K562 (cell line): ENCODE results near the gene INCA1. TPM values are rescaled to one million over a fixed set of nuclear protein-coding genes. Genes with fewer than 3 reads are reported as not detected.
A peak's percentile ranks its signal among the peaks of the same experiment; 100 is the strongest.

Experiments used
- BRD9 ChIP-seq: fragments of 450-650 bp; IDR thresholded peaks from 2 replicates; pipeline ENCODE4 v1.6.1; 2018; ENCODE audit warnings: low read depth; ENCODE audit not compliant: partially characterized antibody
- CAMTA2 ChIP-seq: fragments of 250-450 bp; sonication (Bioruptor Pico); conservative IDR thresholded peaks from 2 replicates; pipeline ENCODE4 v1.5.1; 2022
- HNRNPLL ChIP-seq: fragments of 200-400 bp; formaldehyde crosslinking; IDR thresholded peaks from 2 replicates; pipeline ENCODE4 v1.6.1; 2017; ENCODE audit warnings: low read length, low read depth, mild to moderate bottlenecking; ENCODE audit not compliant: poor library complexity, severe bottlenecking
- PCBP2 ChIP-seq: fragments of 200-400 bp; formaldehyde crosslinking; IDR thresholded peaks from 2 replicates; pipeline ENCODE4 v1.6.1; 2018; ENCODE audit warnings: low read length, low read depth, mild to moderate bottlenecking, moderate library complexity; ENCODE audit not compliant: poor library complexity, severe bottlenecking
- RBM22 ChIP-seq: fragments of 200-400 bp; formaldehyde crosslinking; IDR thresholded peaks from 2 replicates; pipeline ENCODE4 v1.6.1; 2018; ENCODE audit warnings: low read length, low read depth; ENCODE audit not compliant: poor library complexity, severe bottlenecking
- RFX5 ChIP-seq: IDR thresholded peaks from 2 replicates; pipeline ENCODE4 v1.6.1; 2011; ENCODE audit warnings: low read depth, mild to moderate bottlenecking, improper control_type of control experiment, low read length
- SP1 ChIP-seq: sonication (generic); formaldehyde crosslinking; IDR thresholded peaks from 2 replicates; pipeline ENCODE4 v1.8.1; 2022; ENCODE audit warnings: mild to moderate bottlenecking, missing genetic modification reagents
- TBL1XR1 ChIP-seq, 2 experiments: IDR thresholded peaks; 2 replicates each; pipeline ENCODE4 v1.6.1; 2012; ENCODE audit warnings: improper control_type of control experiment in 2 of 2, low read length in 2 of 2, mild to moderate bottlenecking in 1 of 2
- ZC3H11A ChIP-seq: IDR thresholded peaks from 2 replicates; pipeline ENCODE4 v1.6.1; 2012; ENCODE audit warnings: low read depth, low read length, improper control_type of control experiment
- ZFP30 ChIP-seq: fragments of 250-450 bp; sonication (Bioruptor Pico); IDR thresholded peaks from 2 replicates; pipeline ENCODE4 v1.8.0; 2022; ENCODE audit warnings: moderate library complexity, mild to moderate bottlenecking, inconsistent platforms, borderline replicate concordance
- ZNF146 ChIP-seq: IDR thresholded peaks from one replicate; pipeline ENCODE4 v1.6.1; 2018; ENCODE audit warnings: missing compliant biosample characterization; ENCODE audit not compliant: unreplicated experiment
- ZNF589 ChIP-seq: fragments of 200-800 bp; sonication (Bioruptor generic); IDR thresholded peaks from 2 replicates; pipeline ENCODE4 v1.6.1; 2016; ENCODE audit warnings: low read depth, missing genetic modification characterization, missing compliant biosample characterization
- ZNF696 ChIP-seq: fragments of 250-450 bp; sonication (Bioruptor Pico); conservative IDR thresholded peaks from 2 replicates; pipeline ENCODE4 v1.4.0; 2020; ENCODE audit warnings: mild to moderate bottlenecking, moderate library complexity
- polyA plus RNA-seq, 8 experiments: library from polyadenylated mRNA; depleted of rRNA in 4 of 8; stranded (reverse) in 5 of 8; unstranded in 3 of 8; fragments of >200 nt; fragmentation: Nextera tagmentation in 2 of 8; fragmentation: Illumina TruSeq in 1 of 8; extraction: Ambion mirVana in 2 of 8; extraction: Trizol in 1 of 8; gene quantifications; 2 replicates each; pipeline versions ENCODE4 v1.2.1 to v1.2.3, GENCODE V29; 2011 to 2014; ENCODE audit warnings: inconsistent platforms in 1 of 8, missing spikeins in 1 of 8
- total RNA-seq, 7 experiments: library from RNA; depleted of rRNA in 6 of 7; stranded (reverse); fragments of >200 nt in 6 of 7; fragmentation: Illumina TruSeq in 2 of 7; extraction: Trizol in 2 of 7; gene quantifications; 2 replicates each; pipeline versions ENCODE4 v1.2.1 to v1.2.3, GENCODE V29; 2011 to 2021; ENCODE audit warnings: low replicate concordance in 1 of 7
- TF ChIP-seq, protein P1 (sequence below), 2 experiments: fragments of 450-650 bp; formaldehyde crosslinking in 1 of 2; IDR thresholded peaks; 2 replicates each; pipeline versions ENCODE4 v1.4.0 to v1.6.1; 2014 to 2020; ENCODE audit warnings: mild to moderate bottlenecking in 2 of 2, borderline replicate concordance in 1 of 2, low read depth in 1 of 2
- TF ChIP-seq, protein P2 (sequence below): fragments of 450-650 bp; IDR thresholded peaks from 2 replicates; pipeline ENCODE4 v1.6.1; 2018; ENCODE audit not compliant: partially characterized antibody

Gene INCA1
- total and polyA plus RNA-seq, 9 of the 15 experiments (the other 6 are each of a cell fraction or from before 2014, with no cell fraction given): 0.08 to 0.50 (median 0.13) TPM; not detected in 4

DNA sequence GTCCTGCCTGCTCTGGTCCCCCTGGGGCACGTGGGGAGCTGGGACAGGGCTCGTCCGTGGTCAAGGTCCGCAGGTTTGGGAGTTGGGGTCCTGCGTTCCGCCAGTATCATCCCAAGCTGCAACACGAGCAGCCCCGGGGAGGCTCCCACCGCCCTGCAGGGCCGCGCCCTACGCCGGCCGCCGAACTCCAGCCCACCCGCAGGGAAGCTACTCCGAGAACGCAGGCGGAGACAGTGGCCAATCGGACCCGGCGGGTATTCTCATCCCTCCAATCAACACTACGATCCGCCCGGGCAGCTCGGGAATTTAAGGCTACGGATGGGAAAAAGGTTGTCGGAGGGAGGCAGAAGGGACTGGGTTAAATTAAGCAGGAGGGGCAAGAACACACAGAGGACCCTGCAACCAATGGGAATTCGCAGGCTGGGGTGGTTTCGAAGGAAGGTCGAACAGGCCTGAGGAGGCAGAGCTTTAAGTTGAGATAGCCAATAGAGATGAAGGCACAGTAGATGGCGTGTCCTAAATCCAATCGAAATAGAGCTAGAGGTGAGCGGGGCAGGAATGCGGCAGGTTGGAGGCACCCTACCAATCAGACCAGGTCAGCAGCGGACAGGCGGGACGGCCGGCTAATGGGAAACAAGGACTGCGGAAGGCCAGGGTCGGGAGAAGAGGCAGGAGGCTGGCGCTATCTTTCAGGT is 30.3 kb downstream of the INCA1 start (continued):
- TF ChIP-seq RBM22 (no peak), ZNF146 (no peak), ZFP30 (CRISPR knock-in tag) (no peak), ZNF696 (no peak), PCBP2 (no peak), ZC3H11A (no peak), CAMTA2 (no peak), TBL1XR1 (IDR thresholded peaks at IDR 0.05; ENCODE audit: low read length in 2 of 2) (no peak), RFX5 (no peak), BRD9 (no peak), ZNF589 (CRISPR knock-in tag) (0 out of 2 replicates have a peak, but pooled peaks have one; percentile 18), HNRNPLL (peak; percentile 93), SP1 (peak; percentile 69)
- TF ChIP-seq, protein P1, sequence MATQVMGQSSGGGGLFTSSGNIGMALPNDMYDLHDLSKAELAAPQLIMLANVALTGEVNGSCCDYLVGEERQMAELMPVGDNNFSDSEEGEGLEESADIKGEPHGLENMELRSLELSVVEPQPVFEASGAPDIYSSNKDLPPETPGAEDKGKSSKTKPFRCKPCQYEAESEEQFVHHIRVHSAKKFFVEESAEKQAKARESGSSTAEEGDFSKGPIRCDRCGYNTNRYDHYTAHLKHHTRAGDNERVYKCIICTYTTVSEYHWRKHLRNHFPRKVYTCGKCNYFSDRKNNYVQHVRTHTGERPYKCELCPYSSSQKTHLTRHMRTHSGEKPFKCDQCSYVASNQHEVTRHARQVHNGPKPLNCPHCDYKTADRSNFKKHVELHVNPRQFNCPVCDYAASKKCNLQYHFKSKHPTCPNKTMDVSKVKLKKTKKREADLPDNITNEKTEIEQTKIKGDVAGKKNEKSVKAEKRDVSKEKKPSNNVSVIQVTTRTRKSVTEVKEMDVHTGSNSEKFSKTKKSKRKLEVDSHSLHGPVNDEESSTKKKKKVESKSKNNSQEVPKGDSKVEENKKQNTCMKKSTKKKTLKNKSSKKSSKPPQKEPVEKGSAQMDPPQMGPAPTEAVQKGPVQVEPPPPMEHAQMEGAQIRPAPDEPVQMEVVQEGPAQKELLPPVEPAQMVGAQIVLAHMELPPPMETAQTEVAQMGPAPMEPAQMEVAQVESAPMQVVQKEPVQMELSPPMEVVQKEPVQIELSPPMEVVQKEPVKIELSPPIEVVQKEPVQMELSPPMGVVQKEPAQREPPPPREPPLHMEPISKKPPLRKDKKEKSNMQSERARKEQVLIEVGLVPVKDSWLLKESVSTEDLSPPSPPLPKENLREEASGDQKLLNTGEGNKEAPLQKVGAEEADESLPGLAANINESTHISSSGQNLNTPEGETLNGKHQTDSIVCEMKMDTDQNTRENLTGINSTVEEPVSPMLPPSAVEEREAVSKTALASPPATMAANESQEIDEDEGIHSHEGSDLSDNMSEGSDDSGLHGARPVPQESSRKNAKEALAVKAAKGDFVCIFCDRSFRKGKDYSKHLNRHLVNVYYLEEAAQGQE (IDR thresholded peaks at IDR 0.05; ENCODE audit: borderline replicate concordance): no peak
- TF ChIP-seq, protein P1 (CRISPR knock-in tag; IDR thresholded peaks at IDR 0.05; ENCODE audit: low read depth): peak; percentile 37; the same call in 1 of the 2 replicates
- TF ChIP-seq, protein P2, sequence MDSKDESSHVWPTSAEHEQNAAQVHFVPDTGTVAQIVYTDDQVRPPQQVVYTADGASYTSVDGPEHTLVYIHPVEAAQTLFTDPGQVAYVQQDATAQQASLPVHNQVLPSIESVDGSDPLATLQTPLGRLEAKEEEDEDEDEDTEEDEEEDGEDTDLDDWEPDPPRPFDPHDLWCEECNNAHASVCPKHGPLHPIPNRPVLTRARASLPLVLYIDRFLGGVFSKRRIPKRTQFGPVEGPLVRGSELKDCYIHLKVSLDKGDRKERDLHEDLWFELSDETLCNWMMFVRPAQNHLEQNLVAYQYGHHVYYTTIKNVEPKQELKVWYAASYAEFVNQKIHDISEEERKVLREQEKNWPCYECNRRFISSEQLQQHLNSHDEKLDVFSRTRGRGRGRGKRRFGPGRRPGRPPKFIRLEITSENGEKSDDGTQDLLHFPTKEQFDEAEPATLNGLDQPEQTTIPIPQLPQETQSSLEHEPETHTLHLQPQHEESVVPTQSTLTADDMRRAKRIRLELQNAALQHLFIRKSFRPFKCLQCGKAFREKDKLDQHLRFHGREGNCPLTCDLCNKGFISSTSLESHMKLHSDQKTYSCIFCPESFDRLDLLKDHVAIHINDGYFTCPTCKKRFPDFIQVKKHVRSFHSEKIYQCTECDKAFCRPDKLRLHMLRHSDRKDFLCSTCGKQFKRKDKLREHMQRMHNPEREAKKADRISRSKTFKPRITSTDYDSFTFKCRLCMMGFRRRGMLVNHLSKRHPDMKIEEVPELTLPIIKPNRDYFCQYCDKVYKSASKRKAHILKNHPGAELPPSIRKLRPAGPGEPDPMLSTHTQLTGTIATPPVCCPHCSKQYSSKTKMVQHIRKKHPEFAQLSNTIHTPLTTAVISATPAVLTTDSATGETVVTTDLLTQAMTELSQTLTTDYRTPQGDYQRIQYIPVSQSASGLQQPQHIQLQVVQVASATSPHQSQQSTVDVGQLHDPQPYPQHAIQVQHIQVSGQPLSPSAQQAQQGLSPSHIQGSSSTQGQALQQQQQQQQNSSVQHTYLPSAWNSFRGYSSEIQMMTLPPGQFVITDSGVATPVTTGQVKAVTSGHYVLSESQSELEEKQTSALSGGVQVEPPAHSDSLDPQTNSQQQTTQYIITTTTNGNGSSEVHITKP: no peak
